K562 (cell line): Measurements from ENCODE around the gene PRDM15.

Experiments used
- FOXK1 ChIP-seq: sonication (generic); formaldehyde crosslinking; IDR thresholded peaks from 2 replicates; pipeline ENCODE4 v1.8.0; 2022; ENCODE audit warnings: missing genetic modification reagents, mild to moderate bottlenecking, borderline replicate concordance
- FOXM1 ChIP-seq, 2 experiments: fragments of 450-650 bp in 1 of 2; sonication (generic) in 1 of 2; formaldehyde crosslinking in 1 of 2; IDR thresholded peaks; 2 replicates each; pipeline versions ENCODE4 v1.6.1 to v1.9.0; 2017 to 2022; ENCODE audit warnings: low read depth in 2 of 2, mild to moderate bottlenecking in 2 of 2, missing genetic modification reagents in 1 of 2, moderate library complexity in 1 of 2
- RBM39 ChIP-seq: fragments of 200-400 bp; formaldehyde crosslinking; optimal IDR thresholded peaks from 2 replicates; pipeline ENCODE3; 2018; ENCODE audit warnings: low read depth, low read length
- REST ChIP-seq, 2 experiments: fragments of 450-650 bp; formaldehyde crosslinking in 1 of 2; IDR thresholded peaks; 2 replicates each; pipeline versions ENCODE4 v1.4.0 to v1.6.1; 2014 to 2020; ENCODE audit warnings: mild to moderate bottlenecking in 2 of 2, borderline replicate concordance in 1 of 2, low read depth in 1 of 2
- RFX5 ChIP-seq: IDR thresholded peaks from 2 replicates; pipeline ENCODE4 v1.6.1; 2011; ENCODE audit warnings: low read depth, mild to moderate bottlenecking, improper control_type of control experiment, low read length
- SMC3 ChIP-seq: conservative IDR thresholded peaks from 2 replicates; pipeline ENCODE4 v1.6.1; 2011; ENCODE audit warnings: low read depth, low read length, improper control_type of control experiment; ENCODE audit not compliant: insufficient read depth
- ZFP30 ChIP-seq: fragments of 250-450 bp; sonication (Bioruptor Pico); IDR thresholded peaks from 2 replicates; pipeline ENCODE4 v1.8.0; 2022; ENCODE audit warnings: moderate library complexity, mild to moderate bottlenecking, inconsistent platforms, borderline replicate concordance
- ZNF644 ChIP-seq: fragments of 200-800 bp; sonication (Bioruptor generic); IDR thresholded peaks from 2 replicates; pipeline ENCODE4 v1.6.1; 2016; ENCODE audit warnings: low read depth, missing genetic modification characterization, missing compliant biosample characterization
- TF ChIP-seq, protein P1 (sequence below): sonication (generic); formaldehyde crosslinking; IDR thresholded peaks from 2 replicates; pipeline ENCODE4 v1.5.0; 2020; ENCODE audit warnings: missing genetic modification reagents
- TF ChIP-seq, protein P2 (sequence below): sonication (generic); formaldehyde crosslinking; IDR thresholded peaks from 2 replicates; pipeline ENCODE4 v1.9.0; 2022; ENCODE audit warnings: mild to moderate bottlenecking, missing genetic modification reagents

DNA sequence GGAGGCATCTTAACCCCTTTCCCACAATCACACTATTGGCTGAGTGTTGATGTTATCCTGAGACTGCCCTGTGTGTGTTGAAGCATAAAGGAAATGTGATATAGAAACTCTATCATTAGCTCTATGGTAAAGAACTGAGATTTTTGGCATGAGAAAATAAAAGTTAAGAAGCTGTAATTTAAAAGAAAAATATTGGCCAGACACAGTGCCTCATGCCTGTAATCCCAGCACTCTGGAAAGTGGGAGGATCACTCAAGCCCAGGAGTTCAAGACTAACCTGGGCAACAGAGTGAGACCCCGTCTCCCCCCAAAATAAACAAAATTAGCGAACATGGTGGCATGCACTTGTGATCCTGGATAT is 98.1 kb downstream of the PRDM15 start:
- no peak for TF ChIP-seq SMC3
- TF ChIP-seq FOXK1 (CRISPR knock-in tag) = no peak
- no peak for TF ChIP-seq ZNF644 (tag)
- TF ChIP-seq, protein P1, sequence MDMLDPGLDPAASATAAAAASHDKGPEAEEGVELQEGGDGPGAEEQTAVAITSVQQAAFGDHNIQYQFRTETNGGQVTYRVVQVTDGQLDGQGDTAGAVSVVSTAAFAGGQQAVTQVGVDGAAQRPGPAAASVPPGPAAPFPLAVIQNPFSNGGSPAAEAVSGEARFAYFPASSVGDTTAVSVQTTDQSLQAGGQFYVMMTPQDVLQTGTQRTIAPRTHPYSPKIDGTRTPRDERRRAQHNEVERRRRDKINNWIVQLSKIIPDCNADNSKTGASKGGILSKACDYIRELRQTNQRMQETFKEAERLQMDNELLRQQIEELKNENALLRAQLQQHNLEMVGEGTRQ = no peak
- TF ChIP-seq FOXM1 (IDR thresholded peaks at IDR 0.05; ENCODE audit: low read depth) = no peak
- TF ChIP-seq FOXM1 (CRISPR knock-in tag; IDR thresholded peaks at IDR 0.05; ENCODE audit: low read depth) = no peak
- TF ChIP-seq, protein P2, sequence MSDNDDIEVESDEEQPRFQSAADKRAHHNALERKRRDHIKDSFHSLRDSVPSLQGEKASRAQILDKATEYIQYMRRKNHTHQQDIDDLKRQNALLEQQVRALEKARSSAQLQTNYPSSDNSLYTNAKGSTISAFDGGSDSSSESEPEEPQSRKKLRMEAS (CRISPR knock-in tag) = no peak
- TF ChIP-seq RBM39 = no peak
- TF ChIP-seq RFX5 = no peak
- no peak for TF ChIP-seq ZFP30 (CRISPR knock-in tag)
- TF ChIP-seq REST (IDR thresholded peaks at IDR 0.05; ENCODE audit: borderline replicate concordance) = no peak
- no peak for TF ChIP-seq REST (CRISPR knock-in tag; IDR thresholded peaks at IDR 0.05; ENCODE audit: low read depth)
